ENCODE data around the gene TRIM63.

Gene TRIM63

GRCh38 chr1:26084091-26084561 lies 16.7 kb upstream of the TRIM63 start:
- no peak for DNase-seq

GRCh38 chr1:26083208-26083607 lies 15.8 kb upstream of the TRIM63 start:
- DNase-seq: no peak

- DNase-seq: no peak
Observed at GRCh38 chr1:26082020-26082350, 14.6 kb upstream of the TRIM63 start.

- no peak for DNase-seq
Observed at GRCh38 chr1:26081267-26082019, 14.0 kb upstream of the TRIM63 start.

- no peak for DNase-seq
Observed at GRCh38 chr1:26079960-26080814, 12.8 kb upstream of the TRIM63 start.

GRCh38 chr1:26079178-26079563 lies 11.7 kb upstream of the TRIM63 start:
- DNase-seq: no peak

- DNase-seq: no peak
Observed at GRCh38 chr1:26078286-26079177, 11.1 kb upstream of the TRIM63 start.

- DNase-seq: no peak
Observed at GRCh38 chr1:26077524-26077923, 10.1 kb upstream of the TRIM63 start.

- DNase-seq: no peak
Observed at GRCh38 chr1:26075421-26076144, 8.2 kb upstream of the TRIM63 start.

- no peak for DNase-seq
Observed at GRCh38 chr1:26072305-26072704, 4.9 kb upstream of the TRIM63 start.

GRCh38 chr1:26070963-26071342 lies 3.5 kb upstream of the TRIM63 start:
- DNase-seq: no peak

GRCh38 chr1:26070296-26070962 lies 3.0 kb upstream of the TRIM63 start:
- no peak for DNase-seq

- no peak for DNase-seq
Observed at GRCh38 chr1:26069941-26070295, 2.5 kb upstream of the TRIM63 start.

GRCh38 chr1:26066857-26067256 lies 573 bp downstream of the TRIM63 start:
- no peak for DNase-seq

- DNase-seq: no peak
Observed at GRCh38 chr1:26066160-26066559, 1.3 kb downstream of the TRIM63 start.

GRCh38 chr1:26064553-26064952 lies 2.9 kb downstream of the TRIM63 start:
- DNase-seq: no peak

- DNase-seq: no peak
Observed at GRCh38 chr1:26060832-26061574, 6.4 kb downstream of the TRIM63 start.

GRCh38 chr1:26059906-26060305 lies 7.5 kb downstream of the TRIM63 start:
- no peak for DNase-seq

GRCh38 chr1:26058052-26058595 lies 9.3 kb downstream of the TRIM63 start:
- no peak for DNase-seq

- DNase-seq: no peak
Observed at GRCh38 chr1:26057189-26057588, 10.2 kb downstream of the TRIM63 start.

GRCh38 chr1:26055041-26055440 lies 12.4 kb downstream of the TRIM63 start:
- no peak for DNase-seq
